GM21529 (cell line): ENCODE measurements around the gene PRAMEF20.
"Not testable (repeated sequence)": the region's sequence is repeated elsewhere in the genome, so short reads cannot be mapped to it uniquely, and the experiment has no call there.

Experiments
- ATAC-seq: cut with Tn5 transposase; IDR thresholded peaks from one replicate; pipeline ENCODE4 v1.9.1; 2021; ENCODE audit not compliant: unreplicated experiment

Gene PRAMEF20

GRCh38 chr1:13410150-13410549, at the start of gene PRAMEF20:
TSS of gene PRAMEF20 (plus strand) at chr1:13410450. CDS start at chr1:13416355, 5,905 bp downstream.
- not testable (repeated sequence) for ATAC-seq

- ATAC-seq = not testable (repeated sequence)
Measured at GRCh38 chr1:13362364-13362763, 47.9 kb upstream of the PRAMEF20 start.

DNA sequence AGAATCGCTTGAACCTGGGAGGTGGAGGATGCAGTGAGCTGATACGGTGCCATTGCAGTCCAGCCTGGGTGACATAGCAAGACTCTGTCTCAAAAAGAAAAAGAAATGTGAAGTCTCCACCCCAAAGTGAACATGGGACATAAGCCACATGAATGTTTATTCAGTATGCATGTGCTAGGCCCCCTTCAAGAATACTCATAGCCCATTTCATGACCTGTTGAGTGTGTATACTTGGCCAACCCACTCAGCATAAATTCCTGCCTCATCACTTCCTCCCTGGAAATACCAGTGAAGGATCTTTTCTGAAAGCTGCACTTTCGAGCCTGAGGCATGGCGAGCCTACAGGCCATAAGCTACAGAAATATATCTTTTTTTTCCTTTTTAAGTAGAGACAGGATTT, 45.3 kb upstream of the PRAMEF20 start:
- ATAC-seq = not testable (repeated sequence)

DNA sequence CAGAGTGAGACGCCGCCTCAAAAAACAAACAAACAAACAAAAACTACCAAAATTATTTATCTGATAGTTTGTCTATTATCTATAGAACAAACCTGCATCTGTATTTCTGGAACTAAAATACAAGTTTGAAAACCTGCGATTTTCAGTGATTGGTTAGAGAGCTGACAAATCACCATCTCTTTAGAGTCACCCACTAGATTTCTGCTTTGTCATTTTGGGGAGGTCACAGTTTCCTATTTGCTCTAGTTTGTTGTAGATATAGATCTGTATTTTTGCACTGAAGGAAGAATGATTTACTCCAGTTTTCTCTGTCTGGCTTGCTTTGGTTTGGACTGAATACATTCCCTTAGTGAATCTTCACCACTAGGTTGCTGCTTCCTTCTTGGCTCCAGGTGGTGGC, 43.7 kb upstream of the PRAMEF20 start:
- ATAC-seq = not testable (repeated sequence)

DNA sequence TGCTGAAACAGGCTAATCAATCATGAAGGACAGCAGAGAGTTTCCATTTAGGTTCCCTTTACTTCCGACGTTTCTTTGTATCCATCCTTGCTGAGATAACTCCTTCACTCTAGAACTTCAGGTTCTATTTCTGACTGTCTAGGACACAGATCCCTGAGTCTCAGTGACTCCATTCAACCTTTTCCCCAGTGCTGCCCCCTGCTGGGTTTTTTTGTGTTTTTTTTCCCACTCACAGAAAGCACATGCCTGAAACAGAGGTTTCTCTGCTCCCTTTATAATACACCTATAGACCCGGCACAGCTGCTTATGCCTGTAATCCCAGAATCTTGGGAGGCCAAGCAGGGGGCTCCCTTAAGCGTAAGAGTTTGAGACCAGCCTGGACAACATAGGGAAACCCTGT, 41.7 kb upstream of the PRAMEF20 start:
- not testable (repeated sequence) for ATAC-seq

GRCh38 chr1:13378983-13379382, 31.3 kb upstream of the PRAMEF20 start:
- ATAC-seq = not testable (repeated sequence)

DNA sequence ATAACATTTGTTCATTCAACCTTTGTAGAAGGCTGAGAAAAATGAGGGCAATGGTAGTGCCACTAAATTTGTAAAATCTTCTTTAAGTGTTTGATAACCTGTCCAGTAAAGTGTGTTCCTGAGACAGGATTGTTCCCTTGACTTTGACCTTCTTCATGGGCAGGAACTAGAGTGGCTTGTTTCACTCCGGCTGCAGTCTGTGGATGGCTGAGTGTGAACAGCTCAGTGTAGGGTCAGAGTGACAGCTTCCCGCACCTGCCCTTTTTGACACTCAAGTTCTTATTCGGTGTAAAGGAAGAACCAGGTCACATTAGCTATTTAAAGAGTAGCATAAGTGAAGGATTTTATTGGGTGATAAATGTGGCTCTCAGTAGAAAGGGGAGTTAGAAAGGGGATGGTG, 29.9 kb upstream of the PRAMEF20 start:
- ATAC-seq = not testable (repeated sequence)

GRCh38 chr1:13389332-13389731, 20.9 kb upstream of the PRAMEF20 start, which contains the start of gene PRAMEF17:
TSS of gene PRAMEF17 (plus strand) at chr1:13389632. CDS start at chr1:13389658, 26 bp downstream.
- not testable (repeated sequence) for ATAC-seq

DNA sequence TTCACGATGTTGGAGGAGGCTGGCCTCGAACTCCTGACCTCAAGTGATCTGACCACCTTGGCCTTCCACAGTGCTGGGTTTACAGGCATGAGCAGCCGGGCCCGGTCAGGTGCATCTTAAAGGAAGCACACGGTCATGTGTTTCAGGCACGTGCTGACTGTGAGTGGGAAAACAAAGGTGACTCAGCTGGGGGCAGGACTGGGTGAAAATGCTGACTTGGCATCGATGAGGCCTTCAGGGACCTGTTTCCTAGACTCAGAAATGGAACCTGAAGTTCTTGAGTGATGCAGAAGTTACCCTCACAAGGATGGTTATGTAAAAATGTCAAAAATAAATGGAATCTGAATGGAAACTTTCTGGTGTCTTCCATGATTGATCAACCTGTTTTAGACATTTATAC, 17.2 kb upstream of the PRAMEF20 start:
- not testable (repeated sequence) for ATAC-seq

- ATAC-seq = not testable (repeated sequence)
Measured at GRCh38 chr1:13394761-13395160, 15.5 kb upstream of the PRAMEF20 start.

GRCh38 chr1:13395311-13395710, 14.9 kb upstream of the PRAMEF20 start:
- not testable (repeated sequence) for ATAC-seq

GRCh38 chr1:13407811-13408210, 2.4 kb upstream of the PRAMEF20 start:
- no peak for ATAC-seq

DNA sequence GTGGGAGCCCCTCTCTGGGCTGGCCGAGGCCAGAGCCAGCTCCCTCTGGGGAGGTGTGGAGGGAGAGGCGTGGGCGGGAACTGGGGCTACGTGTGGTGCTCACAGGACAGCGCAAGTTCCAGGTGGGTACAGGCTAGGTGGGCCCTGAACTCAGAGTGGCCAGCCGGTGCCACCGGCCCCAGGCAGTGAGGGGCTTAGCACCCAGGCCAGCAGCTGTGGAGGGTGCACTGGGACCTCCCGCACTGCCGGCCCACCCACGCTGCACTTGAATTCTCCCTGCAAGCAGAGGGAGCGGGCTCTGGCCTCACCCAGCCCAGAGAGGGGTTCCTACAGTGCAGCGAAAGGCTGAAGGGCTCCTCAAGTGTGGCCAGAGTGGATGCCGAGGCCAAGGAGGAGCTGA, 20.2 kb downstream of the PRAMEF20 start:
- no peak for ATAC-seq

DNA sequence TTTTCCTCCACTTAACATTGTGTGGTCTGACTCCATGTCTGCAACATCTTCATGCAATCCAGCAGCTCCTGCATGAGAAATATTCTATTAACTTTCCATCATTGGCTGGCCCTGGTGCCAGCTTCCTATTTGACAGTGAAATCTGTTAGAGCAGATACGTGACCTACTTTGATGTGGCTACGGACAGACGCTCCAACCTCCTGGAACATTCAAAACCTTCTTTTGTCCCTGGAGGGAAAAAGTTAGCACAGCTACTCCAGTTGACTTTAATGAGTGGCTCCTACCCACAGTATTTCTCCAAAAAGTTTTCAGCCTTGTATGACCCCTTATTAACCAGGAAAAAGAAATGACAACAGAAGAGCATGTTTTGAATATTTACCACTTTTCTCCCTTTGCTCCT, 22.0 kb downstream of the PRAMEF20 start:
- no peak for ATAC-seq

DNA sequence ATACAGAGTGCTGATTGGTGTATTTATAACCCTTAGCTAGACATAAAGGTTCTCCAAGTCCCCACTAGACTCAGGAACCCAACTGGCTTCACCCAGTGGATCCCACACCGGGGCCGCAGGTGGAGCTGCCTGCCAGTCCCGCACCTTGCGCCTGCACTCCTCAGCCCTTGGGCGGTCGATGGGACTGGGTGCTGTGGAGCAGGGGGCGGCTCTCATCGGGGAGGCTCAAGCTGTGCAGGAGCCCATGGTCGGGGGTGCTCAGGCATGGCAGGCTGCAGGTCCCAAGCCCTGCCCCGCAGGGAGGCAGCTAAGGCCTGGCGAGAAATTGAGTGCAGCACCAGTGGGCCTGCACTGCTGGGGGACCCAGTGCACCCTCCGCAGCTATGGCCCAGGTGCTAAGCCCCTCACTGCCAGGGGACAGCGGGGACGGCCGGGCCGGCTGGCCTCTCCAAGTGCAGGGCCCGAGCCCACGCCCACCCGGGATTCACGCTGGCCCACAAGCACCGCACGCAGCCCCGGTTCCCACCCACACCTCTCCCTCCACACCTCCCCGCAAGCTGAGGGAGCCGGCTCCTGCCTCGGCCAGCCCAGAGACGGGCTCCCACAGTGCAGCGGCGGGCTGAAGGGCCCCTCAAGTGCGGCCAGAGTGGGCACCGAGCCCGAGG, 23.6 kb downstream of the PRAMEF20 start:
- ATAC-seq = not testable (repeated sequence)

DNA sequence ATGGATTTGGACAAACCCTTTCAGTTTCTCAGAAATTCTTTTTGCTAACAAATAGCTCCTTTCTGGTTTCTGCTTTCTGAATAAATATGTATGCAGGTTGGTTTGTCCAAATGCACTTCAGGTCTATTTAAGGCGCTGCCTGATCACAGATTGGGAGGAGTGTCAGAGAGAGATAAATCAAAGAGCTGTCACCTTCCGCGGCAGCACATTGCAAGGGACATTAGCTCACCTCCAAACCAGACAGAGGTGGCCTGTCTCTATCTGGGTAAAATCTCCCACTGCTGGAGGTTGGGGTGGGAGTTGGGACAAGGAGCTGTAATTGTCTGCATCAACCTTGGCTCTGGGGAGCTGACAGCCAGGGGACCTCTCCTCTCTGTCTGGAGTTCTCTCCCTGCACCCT, 25.2 kb downstream of the PRAMEF20 start:
- no peak for ATAC-seq

GRCh38 chr1:13439104-13439783, 29.0 kb downstream of the PRAMEF20 start:
- not testable (repeated sequence) for ATAC-seq

- no peak for ATAC-seq
Measured at GRCh38 chr1:13443335-13443979, 33.2 kb downstream of the PRAMEF20 start.

GRCh38 chr1:13450204-13450603, 40.0 kb downstream of the PRAMEF20 start:
- ATAC-seq = no peak

GRCh38 chr1:13451399-13451965, 41.2 kb downstream of the PRAMEF20 start:
- no peak for ATAC-seq

DNA sequence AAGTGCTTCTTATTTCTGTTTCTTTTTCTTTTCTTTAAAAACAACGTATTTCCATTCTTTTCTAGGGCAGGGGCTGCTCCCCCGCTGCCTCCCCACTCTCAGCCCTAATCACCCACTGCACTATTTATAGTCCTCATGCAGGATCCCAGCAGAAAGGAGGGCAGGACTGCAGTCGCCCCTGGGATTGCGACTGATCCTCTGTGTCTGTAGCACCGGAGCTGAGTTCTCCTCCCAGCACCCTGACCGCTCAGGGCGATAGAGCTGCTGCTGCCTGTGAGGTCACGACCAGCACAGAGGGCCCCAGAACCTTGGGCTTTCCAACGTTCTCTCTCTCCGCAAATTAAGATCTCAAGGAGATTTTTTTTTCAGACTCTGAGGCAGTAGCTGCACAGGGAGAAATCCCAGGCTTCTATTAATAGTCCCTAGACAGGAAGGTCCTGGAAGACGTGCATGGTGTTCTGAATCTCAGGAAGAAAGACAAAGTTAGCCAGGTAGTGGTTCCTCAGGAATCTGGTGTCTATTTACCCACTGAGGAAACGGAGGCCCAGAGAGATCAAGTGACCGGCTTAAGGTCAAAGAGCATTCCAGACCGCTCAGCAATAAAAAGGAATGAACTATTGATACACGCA, 46.8 kb downstream of the PRAMEF20 start:
- ATAC-seq = no peak
